Fibroblast of lung (primary cell): ENCODE results near the gene ZNF747. TPM values are rescaled to one million over a fixed set of nuclear protein-coding genes. Genes with fewer than 3 reads are reported as not detected.

Source experiments
- DNase-seq, 2 donors: peaks; one replicate each; pipeline versions ENCODE4 v3.0.0 to v3.0.0-alpha.2; 2010; ENCODE audit warnings: low read depth in 2 of 2
- H2AFZ ChIP-seq: 2 replicates; pipeline ENCODE4 v1.5.1; 2012; ENCODE audit warnings: low read length, control low read depth, inconsistent platforms
- H3K27ac ChIP-seq: 2 replicates; pipeline ENCODE4 v1.5.1; 2011; ENCODE audit warnings: low read length, control low read depth; ENCODE audit not compliant: insufficient read depth
- H3K27me3 ChIP-seq: 2 replicates; pipeline ENCODE4 v1.5.1; 2011; ENCODE audit warnings: mild to moderate bottlenecking, low read length; ENCODE audit not compliant: control insufficient read depth, insufficient read depth
- H3K36me3 ChIP-seq: 2 replicates; pipeline ENCODE4 v1.5.1; 2011; ENCODE audit warnings: low read length; ENCODE audit not compliant: control insufficient read depth, insufficient read depth
- H3K4me1 ChIP-seq: 2 replicates; pipeline ENCODE4 v1.5.1; 2011; ENCODE audit warnings: low read length; ENCODE audit not compliant: control insufficient read depth, insufficient read depth; ENCODE audit errors: extremely low read depth
- H3K4me2 ChIP-seq: 2 replicates; pipeline ENCODE4 v1.5.1; 2011; ENCODE audit warnings: low read length, control low read depth; ENCODE audit not compliant: insufficient read depth; ENCODE audit errors: extremely low read depth
- H3K4me3 ChIP-seq, 4 experiments: fragments of 200-600 bp in 1 of 4; sonication (generic) in 1 of 4; replicated peaks in 1 of 4; 2 replicates each; pipeline ENCODE4 v1.5.1; 2011 to 2016; ENCODE audit warnings: low read length in 4 of 4, low read depth in 3 of 4, mild to moderate bottlenecking in 3 of 4, control low read depth in 2 of 4, inconsistent platforms in 1 of 4, mixed read lengths in 1 of 4; ENCODE audit not compliant: insufficient read depth in 1 of 4; ENCODE audit errors: control extremely low read depth in 1 of 4
- H3K79me2 ChIP-seq: 2 replicates; pipeline ENCODE4 v1.5.1; 2012; ENCODE audit warnings: mild to moderate bottlenecking, low read length, inconsistent platforms; ENCODE audit not compliant: control insufficient read depth, insufficient read depth
- H3K9ac ChIP-seq: 2 replicates; pipeline ENCODE4 v1.5.1; 2011; ENCODE audit warnings: mild to moderate bottlenecking, low read length, control low read depth; ENCODE audit not compliant: insufficient read depth
- H3K9me3 ChIP-seq: 2 replicates; pipeline ENCODE4 v1.5.1; 2012; ENCODE audit warnings: low read depth, low read length; ENCODE audit not compliant: control insufficient read depth, insufficient read depth
- H4K20me1 ChIP-seq: 2 replicates; pipeline ENCODE4 v1.5.1; 2011; ENCODE audit warnings: low read length; ENCODE audit not compliant: control insufficient read depth, insufficient read depth; ENCODE audit errors: extremely low read depth
- CTCF ChIP-seq, 2 donors: IDR thresholded peaks in 1 of 2; conservative IDR thresholded peaks in 1 of 2; 1 replicate in 1 of 2; 2 replicates in 1 of 2; pipeline ENCODE4 v1.5.1; 2011 to 2012; ENCODE audit warnings: low read length in 2 of 2, control low read depth in 1 of 2, inconsistent platforms in 1 of 2, low read depth in 1 of 2, mild to moderate bottlenecking in 1 of 2
- EZH2 ChIP-seq: IDR thresholded peaks from 2 replicates; pipeline ENCODE4 v1.5.1; 2012; ENCODE audit warnings: low read length, control low read depth, mild to moderate bottlenecking; ENCODE audit errors: missing control alignments
- polyA plus RNA-seq, 2 donors: library from polyadenylated mRNA; depleted of rRNA in 1 of 2; stranded (reverse) in 1 of 2; unstranded in 1 of 2; fragments of >200 nt; gene quantifications; 2 replicates each; pipeline ENCODE4 v1.2.1, GENCODE V29; 2011 to 2012; ENCODE audit warnings: missing spikeins in 1 of 2
- total RNA-seq: library from RNA; depleted of rRNA; stranded (reverse); fragments of >200 nt; gene quantifications from 2 replicates; pipeline ENCODE4 v1.2.1, GENCODE V29; 2014

The ZNF747 gene
- total and polyA plus RNA-seq, 2 donors (not counting 1 experiment from before 2014, with no cell fraction given), result 4.4 to 10.6 TPM

GRCh38 chr16:30574678-30575077 is 40.0 kb upstream of the ZNF747 start:
- Histone ChIP-seq H3K4me3 (no peak overlapping the region), H2AFZ (no peak overlapping the region), H3K4me1 (peaks cover 3% of the 10 kb centered on the region), H3K9me3 (no peaks in the 10 kb centered on the region), H3K36me3 (no peaks in the 10 kb centered on the region), H3K27ac (no peak overlapping the region), H4K20me1 (no peaks in the 10 kb centered on the region), H3K27me3 (no peaks in the 10 kb centered on the region), H3K79me2 (no peaks in the 10 kb centered on the region), H3K4me2 (no peak overlapping the region), H3K9ac (no peak overlapping the region)
- DNase-seq, result no peak
- TF ChIP-seq EZH2 (no peak), CTCF (conservative IDR thresholded peaks at IDR 0.05 in 1 of 2, IDR thresholded peaks at IDR 0.05 in 1 of 2; ENCODE audit: low read depth in 1 of 2, low read length in 2 of 2) (no peak)

- peak within 1 kb of the TSS; percentile 54 to 78 (median 71) for H3K4me3 ChIP-seq
- TF ChIP-seq CTCF (conservative IDR thresholded peaks at IDR 0.05 in 1 of 2, IDR thresholded peaks at IDR 0.05 in 1 of 2; ENCODE audit: low read depth in 1 of 2, low read length in 2 of 2), result no peak
- TF ChIP-seq EZH2, result no peak
- peak within 1 kb of the TSS; percentile 98 for H3K4me2 ChIP-seq
- peak within 1 kb of the TSS; percentile 70 for H2AFZ ChIP-seq
- H3K9ac ChIP-seq, result peak within 1 kb of the TSS; percentile 68
- no peaks in the 10 kb centered on the region for H3K27me3 ChIP-seq
- no peaks in the 10 kb centered on the region for H3K9me3 ChIP-seq
- H3K27ac ChIP-seq, result peak within 1 kb of the TSS; percentile 69
- H3K4me1 ChIP-seq, result peaks cover 3% of the 10 kb centered on the region
- no peaks in the 10 kb centered on the region for H3K36me3 ChIP-seq
- H3K79me2 ChIP-seq, result no peaks in the 10 kb centered on the region
- peak; percentile 98 to 99 for DNase-seq
- H4K20me1 ChIP-seq, result no peaks in the 10 kb centered on the region
These were observed 37.0 kb upstream of the ZNF747 start, which contains the start of gene ZNF688 for GRCh38 chr16:30571445-30572322. ZNF688 (minus strand) TSS chr16:30571714; CDS start chr16:30571629, 85 bp downstream.

- TF ChIP-seq EZH2 (no peak), CTCF (conservative IDR thresholded peaks at IDR 0.05 in 1 of 2, IDR thresholded peaks at IDR 0.05 in 1 of 2; ENCODE audit: low read depth in 1 of 2, low read length in 2 of 2) (no peak)
- peak overlapping the region; percentile 98 for H3K4me2 ChIP-seq
These were observed 36.2 kb upstream of the ZNF747 start for GRCh38 chr16:30570636-30571444.

More at GRCh38 chr16:30570636-30571444, 36.2 kb upstream of the ZNF747 start:
- H3K9me3 ChIP-seq, result no peaks in the 10 kb centered on the region
- H3K4me3 ChIP-seq, result peak overlapping the region; percentile 54 to 78 (median 71)
- H2AFZ ChIP-seq, result peak overlapping the region; percentile 49
- no peaks in the 10 kb centered on the region for H3K79me2 ChIP-seq
- peaks cover 3% of the 10 kb centered on the region for H3K4me1 ChIP-seq
- H3K36me3 ChIP-seq, result no peaks in the 10 kb centered on the region
- peak overlapping the region; percentile 69 for H3K27ac ChIP-seq
- DNase-seq, result peak; percentile 20 to 32
- peaks cover 5% of the 10 kb centered on the region for H3K27me3 ChIP-seq
- H4K20me1 ChIP-seq, result no peaks in the 10 kb centered on the region
- peak overlapping the region; percentile 68 for H3K9ac ChIP-seq
